Stimulated activated CD8-positive, alpha-beta memory T cell treated with anti-CD3 and anti-CD28 coated beads, Interleukin-12 subunit alpha, Interleukin-12 subunit beta, amount 100 ng/mL, for 4 hours (primary cell): ENCODE results near the gene SLC34A2.
"Not testable (repeated sequence)": the region's sequence is repeated elsewhere in the genome, so short reads cannot be mapped to it uniquely, and the experiment has no call there.

Experiments
- DNase-seq: peaks from one replicate; pipeline ENCODE4 v3.0.0-alpha.2; 2020; ENCODE audit warnings: low read depth

The SLC34A2 gene

DNA sequence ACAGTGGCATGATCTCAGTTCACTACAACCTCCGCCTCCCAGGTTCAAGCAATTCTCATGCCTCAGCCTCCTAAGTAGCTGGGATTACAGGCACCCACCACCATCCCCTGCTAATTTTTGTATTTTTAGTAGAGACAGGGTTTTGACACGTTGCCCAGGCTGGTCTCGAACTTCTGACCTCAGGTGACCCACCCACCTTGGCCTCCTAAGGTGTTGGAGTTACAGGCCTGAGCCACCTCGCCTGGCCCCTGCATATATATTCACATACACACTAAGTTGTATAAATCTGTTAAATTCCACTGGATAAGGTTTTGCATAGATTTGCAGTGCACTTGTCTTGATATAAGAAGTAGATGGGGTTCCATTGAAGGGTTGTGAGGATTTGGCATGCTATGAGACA, 5.8 kb downstream of the SLC34A2 start:
- DNase-seq, result not testable (repeated sequence)

DNA sequence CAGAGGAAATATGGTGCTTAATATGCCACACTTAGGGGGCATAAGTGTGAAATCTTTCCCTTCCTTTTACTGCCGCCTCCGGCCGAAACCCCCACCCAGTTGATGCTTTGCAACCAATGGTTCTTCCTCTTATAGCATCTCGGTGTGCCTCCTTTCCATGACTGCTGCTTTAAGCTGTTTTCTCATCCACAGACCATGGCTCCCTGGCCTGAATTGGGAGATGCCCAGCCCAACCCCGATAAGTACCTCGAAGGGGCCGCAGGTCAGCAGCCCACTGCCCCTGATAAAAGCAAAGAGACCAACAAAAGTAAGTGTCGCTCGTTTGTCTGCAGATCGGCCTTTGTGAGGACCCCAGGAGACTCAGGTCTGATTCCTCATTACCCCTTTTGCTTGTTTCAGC, 6.7 kb downstream of the SLC34A2 start:
- DNase-seq, result no peak

DNA sequence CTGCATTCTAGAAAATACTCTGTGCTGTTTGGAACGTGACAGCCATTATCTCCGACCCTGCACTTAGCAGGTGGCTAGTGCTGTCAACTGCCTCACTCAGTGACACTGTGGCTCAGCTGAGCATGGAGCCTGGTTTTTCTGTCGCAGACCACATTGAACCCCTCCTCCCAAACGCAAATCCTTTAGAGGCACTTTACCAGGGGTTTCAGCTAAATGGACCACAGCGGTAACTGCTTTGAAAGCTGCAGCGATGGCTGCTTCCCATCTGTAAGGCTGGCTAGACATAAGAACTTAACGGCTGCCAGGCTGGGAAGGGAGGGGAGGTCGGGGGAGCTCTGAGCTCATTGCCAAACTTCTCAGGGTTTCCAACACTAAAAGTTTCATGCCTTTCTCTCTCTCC, 8.1 kb downstream of the SLC34A2 start:
- DNase-seq, result no peak

DNA sequence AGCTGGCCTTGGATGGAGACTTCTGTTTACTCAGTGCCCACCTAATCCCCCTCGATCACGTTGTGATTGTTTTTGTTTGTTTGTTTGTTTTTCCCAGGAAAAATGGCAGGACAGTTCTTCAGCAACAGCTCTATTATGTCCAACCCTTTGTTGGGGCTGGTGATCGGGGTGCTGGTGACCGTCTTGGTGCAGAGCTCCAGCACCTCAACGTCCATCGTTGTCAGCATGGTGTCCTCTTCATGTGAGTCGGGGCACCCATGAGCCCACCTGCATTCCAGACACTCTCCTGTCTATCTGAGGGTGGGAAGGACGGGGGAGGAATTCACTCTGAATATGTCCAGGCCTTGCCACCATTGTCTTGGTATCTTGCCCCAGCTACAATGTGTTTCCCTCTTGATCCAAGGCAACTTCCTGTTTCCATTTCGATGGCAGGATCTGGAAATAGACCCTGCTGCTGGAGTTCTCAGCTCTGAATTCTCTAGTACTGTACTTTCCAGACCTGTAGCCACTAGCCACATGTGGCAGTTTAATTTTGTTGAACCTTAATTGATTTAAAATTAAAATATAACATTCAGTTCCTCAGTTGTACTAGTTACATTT, 10.5 kb downstream of the SLC34A2 start:
- no peak for DNase-seq

DNA sequence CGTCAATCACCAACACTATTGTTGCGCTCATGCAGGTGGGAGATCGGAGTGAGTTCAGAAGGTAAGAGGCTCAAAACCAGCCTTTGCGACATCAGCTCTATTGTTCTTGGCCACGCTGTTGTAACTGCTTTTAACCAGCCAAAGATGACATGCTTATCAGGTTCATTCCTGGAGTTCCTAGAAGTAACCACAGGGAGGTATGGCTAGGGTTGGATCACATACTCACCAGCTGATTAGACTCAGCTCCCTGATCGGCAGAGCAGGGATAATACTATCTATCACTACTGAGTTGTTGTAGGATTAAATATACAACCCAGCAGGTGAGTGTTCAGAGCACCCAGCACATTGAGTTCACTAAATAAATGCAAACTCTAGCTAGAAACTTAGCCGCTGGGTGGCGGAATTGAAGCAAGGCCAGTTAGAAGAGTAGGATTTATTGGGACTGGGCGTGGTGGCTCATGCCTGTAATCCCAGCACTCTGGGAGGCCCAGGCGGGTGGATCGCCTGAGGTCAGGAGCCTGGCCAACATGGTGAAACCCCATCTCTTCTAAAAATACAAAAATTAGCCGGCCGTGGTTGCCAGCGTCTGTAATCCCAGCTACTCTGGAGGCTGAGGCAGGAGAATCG, 12.4 kb downstream of the SLC34A2 start:
- no peak for DNase-seq

DNA sequence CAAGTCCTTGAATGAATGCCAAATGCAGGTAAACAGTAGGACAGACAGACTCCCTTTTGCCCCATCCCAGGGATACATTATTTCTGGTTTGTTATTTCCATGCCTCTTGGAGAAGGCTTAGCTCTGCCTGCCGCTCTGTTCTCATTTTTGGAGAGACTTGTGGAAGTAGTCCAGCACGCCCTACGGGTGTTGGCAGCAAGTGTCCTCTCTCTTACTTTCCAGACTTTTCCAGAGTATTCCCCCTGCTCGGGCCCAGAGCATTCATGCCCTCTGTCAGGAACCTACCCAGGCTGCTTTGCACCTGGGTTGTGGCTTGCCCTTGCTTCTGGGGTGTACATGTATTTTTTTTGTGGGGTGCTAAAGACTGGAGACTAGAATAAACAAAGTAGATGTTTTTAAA, 15.3 kb downstream of the SLC34A2 start:
- DNase-seq, result no peak

DNA sequence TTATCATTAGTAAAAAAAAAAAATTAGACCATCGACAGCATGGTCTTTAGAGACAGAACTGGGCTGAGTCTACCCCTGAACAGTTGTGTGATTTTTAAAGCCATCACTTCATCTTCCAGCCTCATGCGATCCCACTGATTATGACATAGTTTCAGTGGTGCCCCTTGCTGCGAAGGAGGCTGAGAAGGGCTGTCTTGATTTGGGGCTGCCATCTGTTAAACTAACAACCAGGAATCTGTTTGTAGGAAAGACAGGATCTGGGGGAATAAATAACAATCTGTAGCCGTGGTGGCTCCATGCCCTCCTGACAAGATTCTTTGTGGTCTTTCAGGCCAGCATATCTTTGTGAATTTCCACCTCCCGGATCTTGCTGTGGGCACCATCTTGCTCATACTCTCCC, 17.1 kb downstream of the SLC34A2 start:
- no peak for DNase-seq

DNA sequence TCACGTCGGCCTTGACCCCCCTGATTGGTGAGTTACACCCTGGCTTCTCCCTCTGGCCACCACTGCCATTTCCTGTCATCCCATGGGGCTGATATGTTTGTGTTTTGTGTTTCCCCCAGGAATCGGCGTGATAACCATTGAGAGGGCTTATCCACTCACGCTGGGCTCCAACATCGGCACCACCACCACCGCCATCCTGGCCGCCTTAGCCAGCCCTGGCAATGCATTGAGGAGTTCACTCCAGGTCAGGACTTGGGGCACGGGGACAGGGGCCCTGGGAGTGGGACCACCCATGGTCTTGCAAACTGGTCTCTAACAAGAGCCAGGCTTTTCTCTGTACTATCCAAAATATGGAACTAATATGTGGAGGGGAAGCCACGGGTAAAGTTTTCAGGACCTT, 18.7 kb downstream of the SLC34A2 start:
- no peak for DNase-seq

DNA sequence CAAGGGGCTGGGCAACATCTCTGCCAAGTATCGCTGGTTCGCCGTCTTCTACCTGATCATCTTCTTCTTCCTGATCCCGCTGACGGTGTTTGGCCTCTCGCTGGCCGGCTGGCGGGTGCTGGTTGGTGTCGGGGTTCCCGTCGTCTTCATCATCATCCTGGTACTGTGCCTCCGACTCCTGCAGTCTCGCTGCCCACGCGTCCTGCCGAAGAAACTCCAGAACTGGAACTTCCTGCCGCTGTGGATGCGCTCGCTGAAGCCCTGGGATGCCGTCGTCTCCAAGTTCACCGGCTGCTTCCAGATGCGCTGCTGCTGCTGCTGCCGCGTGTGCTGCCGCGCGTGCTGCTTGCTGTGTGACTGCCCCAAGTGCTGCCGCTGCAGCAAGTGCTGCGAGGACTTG, 20.6 kb downstream of the SLC34A2 start:
- DNase-seq, result no peak

DNA sequence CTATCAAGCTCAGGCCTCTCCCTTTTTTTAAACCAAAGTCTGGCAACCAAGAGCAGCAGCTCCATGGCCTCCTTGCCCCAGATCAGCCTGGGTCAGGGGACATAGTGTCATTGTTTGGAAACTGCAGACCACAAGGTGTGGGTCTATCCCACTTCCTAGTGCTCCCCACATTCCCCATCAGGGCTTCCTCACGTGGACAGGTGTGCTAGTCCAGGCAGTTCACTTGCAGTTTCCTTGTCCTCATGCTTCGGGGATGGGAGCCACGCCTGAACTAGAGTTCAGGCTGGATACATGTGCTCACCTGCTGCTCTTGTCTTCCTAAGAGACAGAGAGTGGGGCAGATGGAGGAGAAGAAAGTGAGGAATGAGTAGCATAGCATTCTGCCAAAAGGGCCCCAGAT, 21.5 kb downstream of the SLC34A2 start:
- no peak for DNase-seq

DNA sequence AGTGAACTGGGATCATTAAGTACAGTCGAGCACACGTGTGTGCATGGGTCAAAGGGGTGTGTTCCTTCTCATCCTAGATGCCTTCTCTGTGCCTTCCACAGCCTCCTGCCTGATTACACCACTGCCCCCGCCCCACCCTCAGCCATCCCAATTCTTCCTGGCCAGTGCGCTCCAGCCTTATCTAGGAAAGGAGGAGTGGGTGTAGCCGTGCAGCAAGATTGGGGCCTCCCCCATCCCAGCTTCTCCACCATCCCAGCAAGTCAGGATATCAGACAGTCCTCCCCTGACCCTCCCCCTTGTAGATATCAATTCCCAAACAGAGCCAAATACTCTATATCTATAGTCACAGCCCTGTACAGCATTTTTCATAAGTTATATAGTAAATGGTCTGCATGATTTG, 22.3 kb downstream of the SLC34A2 start:
- DNase-seq, result no peak

DNA sequence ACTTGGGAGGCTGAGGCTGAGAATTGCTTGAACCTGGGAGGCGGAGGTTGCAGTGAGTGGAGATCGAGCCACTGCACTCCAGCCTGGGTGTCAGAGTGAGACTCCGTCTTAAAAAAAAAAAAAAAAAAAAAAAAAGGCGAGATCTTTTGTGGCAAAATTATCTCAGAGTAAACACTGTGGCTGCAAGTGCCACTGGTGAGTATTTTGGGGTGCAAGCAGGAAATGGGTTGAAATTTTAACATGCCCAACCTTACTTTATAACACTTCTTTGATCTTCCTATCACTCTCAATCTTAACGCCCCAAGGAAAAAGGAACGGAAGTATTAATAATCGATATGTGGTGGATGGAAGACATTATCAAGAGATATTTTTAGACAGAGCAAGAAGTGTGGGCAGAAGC, 32.1 kb downstream of the SLC34A2 start:
- no peak for DNase-seq

DNA sequence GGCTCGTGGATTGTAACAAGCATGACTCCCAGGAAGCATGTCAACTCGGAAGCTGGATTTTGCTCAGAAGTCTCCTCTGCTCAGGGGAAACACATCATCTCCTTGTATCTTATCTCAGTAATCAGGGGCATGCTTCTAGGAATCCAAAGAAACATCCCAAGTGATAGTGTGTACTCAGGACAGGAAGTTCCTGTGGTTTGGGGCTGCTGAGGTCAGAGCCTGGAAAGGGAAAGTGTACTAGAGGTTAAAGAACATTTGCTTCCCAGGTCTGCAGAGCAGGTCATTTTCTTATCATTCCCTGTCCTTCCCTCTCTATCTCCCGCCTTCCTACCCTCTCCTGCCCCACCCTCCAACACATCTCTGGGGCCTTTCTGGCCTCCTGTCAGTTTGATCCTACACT, 38.8 kb downstream of the SLC34A2 start:
- DNase-seq, result no peak

DNA sequence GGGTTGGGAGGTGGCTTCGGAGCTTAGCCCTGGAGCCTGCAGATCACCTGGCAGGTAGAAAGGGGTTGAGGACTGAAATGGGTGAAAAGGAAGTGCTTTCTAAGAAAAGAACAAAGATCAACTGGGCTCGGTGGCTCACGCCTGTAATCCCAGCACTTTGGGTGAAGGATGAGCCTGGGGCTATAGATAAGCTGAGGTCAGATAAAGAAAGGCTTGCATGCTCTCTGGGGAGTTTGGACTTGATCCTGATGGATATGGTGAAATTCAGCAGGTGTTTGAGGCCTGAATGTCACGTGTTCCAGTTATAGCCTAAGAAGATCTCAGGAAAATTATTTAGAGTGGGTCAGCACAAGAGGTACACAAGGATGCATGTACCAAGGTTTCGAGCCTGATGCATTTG, 40.8 kb downstream of the SLC34A2 start:
- DNase-seq, result no peak

DNA sequence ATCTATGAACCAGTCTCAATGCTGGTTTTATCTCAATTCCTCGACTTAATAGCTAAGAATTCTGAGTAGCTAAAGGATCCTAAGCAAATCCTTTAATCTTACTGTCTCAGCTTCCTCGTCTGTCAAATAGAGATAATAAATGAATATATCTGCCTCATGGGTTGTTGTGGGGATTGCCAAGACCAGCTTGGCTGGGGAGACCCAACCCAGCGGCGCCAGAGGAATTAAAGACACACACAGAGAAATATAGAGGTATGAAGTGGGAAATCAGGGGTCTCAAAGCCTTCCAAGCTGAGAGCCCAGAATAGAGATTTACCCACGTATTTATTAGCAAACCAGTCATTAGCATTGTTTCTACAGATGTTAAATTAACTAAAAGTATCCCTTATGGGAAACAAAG, 41.9 kb downstream of the SLC34A2 start:
- no peak for DNase-seq

DNA sequence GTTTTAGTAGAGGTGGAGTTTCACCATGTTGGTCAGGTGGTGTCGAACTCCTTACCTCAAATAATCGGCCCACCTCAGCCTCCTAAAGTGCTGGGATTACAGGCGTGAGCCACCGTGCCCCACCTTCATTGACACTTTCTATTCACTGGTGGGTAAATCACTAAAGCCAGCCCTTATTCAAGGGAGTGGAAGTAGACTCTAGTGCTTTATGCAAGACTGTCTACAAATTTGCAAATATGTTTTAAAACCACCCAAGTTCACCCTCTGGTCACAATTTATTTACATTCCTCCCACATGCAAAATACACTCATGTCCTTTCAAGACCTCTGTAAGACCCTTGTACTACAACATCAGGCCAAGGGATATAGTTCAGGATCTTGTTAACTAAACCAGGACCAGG, 45.0 kb downstream of the SLC34A2 start:
- DNase-seq, result no peak

DNA sequence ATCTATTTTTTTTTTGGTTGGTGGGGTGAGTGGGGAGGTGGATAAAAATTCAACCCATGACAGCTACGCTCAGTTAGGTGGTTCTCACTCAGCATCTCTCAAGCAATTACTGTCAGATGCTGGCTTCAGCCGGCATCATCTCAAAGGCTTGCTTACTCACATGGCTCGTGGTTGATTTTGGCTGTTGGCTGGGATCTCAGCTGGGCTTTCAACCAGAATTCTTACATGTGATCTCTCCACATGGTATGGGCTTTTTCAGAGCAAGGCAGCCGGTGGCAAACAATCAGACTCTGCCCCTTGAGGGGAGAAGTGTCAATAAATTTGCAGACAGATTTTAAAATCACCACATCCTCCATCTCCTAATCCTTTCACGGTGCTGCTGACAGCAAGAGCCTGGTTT, 47.2 kb downstream of the SLC34A2 start:
- DNase-seq, result no peak

DNA sequence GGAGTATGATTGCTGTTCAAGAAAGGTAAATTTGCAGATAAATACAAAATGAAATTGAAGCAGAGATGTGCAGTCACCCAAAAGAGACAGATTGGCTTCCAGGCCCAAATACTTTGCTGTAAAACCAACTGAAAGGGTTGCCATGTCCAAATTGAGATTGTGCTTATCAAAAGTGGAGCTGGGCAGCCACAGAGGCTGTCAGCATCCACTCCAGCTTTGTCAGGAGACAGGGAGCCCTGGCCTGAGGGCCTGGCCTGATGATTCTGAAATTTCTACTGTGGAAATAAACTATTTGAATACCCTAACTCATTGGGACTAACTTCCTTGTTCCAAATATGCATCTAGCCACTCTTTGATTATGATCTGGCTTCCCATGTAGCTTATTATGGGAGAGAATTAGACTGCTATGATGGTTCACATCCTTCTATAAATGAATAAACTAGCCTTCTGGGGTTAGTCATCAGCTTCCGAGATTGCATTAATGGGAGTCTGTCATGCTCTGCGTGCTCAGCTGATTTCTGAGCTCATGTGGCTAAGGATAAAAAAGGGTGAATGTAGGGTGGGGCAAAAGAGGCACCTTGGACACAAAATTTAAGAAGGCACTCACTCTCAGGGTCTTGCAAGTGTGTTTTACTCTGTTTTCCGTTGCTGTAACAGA, 48.2 kb downstream of the SLC34A2 start:
- DNase-seq, result no peak

DNA sequence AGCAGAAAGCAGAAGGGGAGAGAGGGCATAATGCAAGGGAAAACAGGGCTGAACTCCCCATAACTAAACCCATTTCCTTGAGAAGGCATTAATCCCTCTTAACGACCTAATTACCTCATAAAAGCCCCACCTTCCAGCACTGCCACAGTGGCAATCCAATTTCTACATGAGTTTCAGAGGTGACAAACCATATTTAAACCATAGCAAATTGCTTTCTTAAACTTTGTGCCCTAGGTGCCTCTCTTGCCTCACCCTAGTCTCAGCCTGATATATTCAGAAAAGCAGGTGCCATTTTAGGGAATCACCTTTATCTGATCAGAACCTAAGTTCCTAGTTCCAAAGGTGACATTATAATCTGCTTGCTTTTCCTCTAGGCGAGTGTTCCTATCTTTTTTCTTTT, 48.9 kb downstream of the SLC34A2 start:
- no peak for DNase-seq

DNA sequence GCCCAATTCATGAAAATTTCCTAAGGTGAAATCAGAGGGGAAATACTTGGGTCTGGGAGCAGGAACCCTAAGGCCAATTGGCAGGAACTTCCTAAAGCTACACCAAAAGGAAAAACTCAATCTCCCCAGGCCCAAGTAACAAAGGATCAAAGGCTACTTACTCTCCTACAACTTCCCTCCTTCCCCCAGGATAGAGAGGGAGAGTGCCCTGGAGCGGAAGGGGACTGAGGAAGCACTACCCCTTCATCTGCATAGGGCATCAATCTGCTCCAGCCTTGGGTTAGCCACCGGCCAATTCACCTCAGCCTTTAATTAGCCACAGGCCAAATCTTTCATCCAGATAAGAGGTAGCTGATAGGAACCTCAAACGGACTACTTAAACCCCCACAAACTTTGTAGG, 55.0 kb downstream of the SLC34A2 start:
- DNase-seq, result no peak

DNA sequence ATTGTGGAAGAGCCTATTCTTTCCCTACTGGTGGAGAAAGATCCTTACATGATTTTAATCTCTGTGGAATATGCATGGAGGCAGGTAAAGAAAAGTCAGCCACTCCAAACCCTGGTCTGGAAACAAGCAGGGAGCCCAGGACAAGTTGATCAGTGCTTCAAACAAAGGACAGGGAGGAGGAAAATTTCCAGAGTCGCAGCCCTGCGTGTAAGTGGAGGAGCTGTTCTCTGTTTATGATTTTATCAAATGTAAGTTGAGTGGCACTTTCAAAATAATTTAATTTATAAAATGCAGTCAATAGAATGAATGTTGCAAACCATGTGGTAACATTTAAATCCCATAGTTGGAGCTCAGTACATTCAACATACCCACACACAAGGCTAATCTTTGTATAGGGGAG, 57.0 kb downstream of the SLC34A2 start:
- DNase-seq, result no peak

DNA sequence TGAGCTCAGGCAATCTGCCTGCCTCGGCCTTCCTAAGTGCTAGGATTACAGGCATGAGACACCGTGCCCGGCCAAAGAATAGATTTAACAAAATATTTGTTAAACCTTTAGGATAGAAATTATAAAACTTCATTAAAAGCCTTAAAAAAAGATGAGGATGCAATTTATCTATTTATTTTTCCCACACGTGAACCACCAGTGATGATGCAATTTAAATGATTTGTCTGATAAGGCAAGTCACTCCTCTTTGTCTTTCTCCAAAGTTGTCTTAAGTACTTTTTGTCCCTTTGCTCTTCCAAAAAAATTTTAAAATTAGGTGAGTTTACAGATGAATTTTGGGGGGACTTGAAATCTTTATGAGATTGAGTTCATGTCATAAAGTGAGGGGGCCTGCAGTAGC, 58.2 kb downstream of the SLC34A2 start:
- DNase-seq, result no peak

DNA sequence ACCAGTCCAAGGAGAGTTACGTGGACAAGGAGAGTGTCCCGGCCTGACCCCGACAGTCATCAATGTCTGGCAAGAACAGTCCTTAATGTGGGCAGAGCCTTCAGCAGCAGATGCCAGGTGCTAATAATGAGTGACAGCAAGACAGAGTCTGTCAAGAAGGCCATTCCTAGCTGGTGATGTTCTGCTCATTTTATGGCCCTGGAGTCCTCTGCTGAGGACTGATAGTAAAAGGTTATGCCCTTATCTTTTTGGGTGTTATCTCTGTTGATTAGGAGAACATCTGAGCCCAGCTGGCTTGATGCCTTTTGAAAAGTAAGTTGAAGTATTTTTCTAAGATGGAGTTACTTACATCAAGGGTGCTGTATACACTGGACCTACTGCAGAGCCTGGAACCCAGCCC, 67.3 kb downstream of the SLC34A2 start:
- no peak for DNase-seq

DNA sequence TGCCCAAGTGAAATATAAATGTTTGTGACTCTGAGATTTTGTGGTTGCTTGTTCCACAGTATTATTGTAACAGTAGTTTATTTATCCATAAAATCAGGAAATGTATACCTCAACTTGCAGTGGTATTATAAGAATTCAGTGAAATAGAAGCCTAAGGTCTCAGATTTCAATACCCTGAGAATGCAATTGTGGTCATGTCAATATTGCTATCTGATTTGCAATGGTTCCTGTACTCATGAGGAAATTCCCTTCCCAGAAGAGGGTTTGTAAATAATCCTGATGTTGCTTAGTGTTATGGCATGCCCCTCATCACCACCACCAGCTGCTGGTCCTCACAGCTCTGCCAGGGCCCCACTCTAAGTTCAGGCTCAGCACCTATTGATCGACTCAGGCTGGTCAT, 67.8 kb downstream of the SLC34A2 start:
- no peak for DNase-seq
